Esophagus (tissue), 2 donors: ENCODE results near the gene OTX1. TPM values are rescaled to one million over a fixed set of nuclear protein-coding genes. Genes with fewer than 3 reads are reported as not detected.

Source experiments
- H3K27ac ChIP-seq, 2 donors: one replicate each; pipeline ENCODE4 v1.5.1; 2013; ENCODE audit warnings: low read depth in 2 of 2, mild to moderate bottlenecking in 2 of 2, inconsistent platforms in 1 of 2, low read length in 1 of 2, moderate library complexity in 1 of 2
- H3K27me3 ChIP-seq, 2 donors: one replicate each; pipeline ENCODE4 v1.6.1; 2013; ENCODE audit warnings: low read length in 2 of 2, control low read depth in 1 of 2, mild to moderate bottlenecking in 1 of 2; ENCODE audit not compliant: insufficient read depth in 2 of 2, control insufficient read depth in 1 of 2
- H3K36me3 ChIP-seq, 2 donors: one replicate each; pipeline ENCODE4 v1.6.1; 2013; ENCODE audit warnings: low read length in 1 of 2; ENCODE audit not compliant: control insufficient read depth in 2 of 2, insufficient read depth in 2 of 2
- H3K4me1 ChIP-seq, 2 donors: one replicate each; pipeline ENCODE4 v1.6.1; 2013; ENCODE audit warnings: low read length in 1 of 2; ENCODE audit not compliant: control insufficient read depth in 2 of 2, insufficient read depth in 2 of 2
- H3K4me3 ChIP-seq, 2 donors: one replicate each; pipeline ENCODE4 v1.5.1; 2013; ENCODE audit warnings: low read length in 2 of 2, mild to moderate bottlenecking in 2 of 2, low read depth in 1 of 2, moderate library complexity in 1 of 2
- H3K9me3 ChIP-seq, 2 donors: one replicate each; pipeline ENCODE4 v1.6.1; 2013; ENCODE audit warnings: mild to moderate bottlenecking in 2 of 2, low read depth in 1 of 2, low read length in 1 of 2, moderate library complexity in 1 of 2; ENCODE audit not compliant: control insufficient read depth in 2 of 2, insufficient read depth in 1 of 2
- WGBS, 2 donors: extraction: QIAGEN DNeasy Blood & Tissue Kit; methylation state at CpG; one replicate each; pipeline ENCODE4 v1.1.7; 2013; 5-methylcytosine and 5-hydroxymethylcytosine counted together
- polyA plus RNA-seq, 2 donors: library from polyadenylated mRNA; stranded (reverse); fragments of 200-250 nt; gene quantifications; one replicate each; pipeline ENCODE4 v1.2.3, GENCODE V29; 2013
- donor health status: healthy with polysubstance abuse.
- donor health status: Bipolar disorder and iron deficiency.

The OTX1 gene
- polyA plus RNA-seq, 2 donors: 0.61 to 1.4 TPM

- H3K36me3 ChIP-seq: no peaks in the 10 kb centered on the region
- H3K27me3 ChIP-seq: peaks cover 0 to 44% of the 10 kb centered on the region in 2 donors
- H3K4me3 ChIP-seq: peak overlapping the region in 1 of 2 donors; percentile 22
- peaks cover 0 to 20% of the 10 kb centered on the region in 2 donors for H3K9me3 ChIP-seq
- 26 to 29% methylated on average over 35 of the region's 35 CpGs for WGBS, 2 donors
- H3K4me1 ChIP-seq: peaks cover 11 to 14% of the 10 kb centered on the region in 2 donors
- H3K27ac ChIP-seq: no peak overlapping the region
Observed at GRCh38 chr2:63057249-63058143, 6.9 kb downstream of the OTX1 start.

GRCh38 chr2:63058144-63058920, 7.7 kb downstream of the OTX1 start:
- Histone ChIP-seq H3K4me1 (peaks cover 11 to 14% of the 10 kb centered on the region in 2 donors), H3K36me3 (no peaks in the 10 kb centered on the region), H3K9me3 (peaks cover 0 to 20% of the 10 kb centered on the region in 2 donors), H3K4me3 (peak overlapping the region; percentile 18 to 22), H3K27me3 (peaks cover 0 to 41% of the 10 kb centered on the region in 2 donors), H3K27ac (no peak overlapping the region)
- 10 to 12% methylated on average over 35 of the region's 35 CpGs for WGBS, 2 donors

- no peaks in the 10 kb centered on the region for H3K36me3 ChIP-seq
- H3K4me1 ChIP-seq: peaks cover 11 to 12% of the 10 kb centered on the region in 2 donors
- peaks cover 0 to 20% of the 10 kb centered on the region in 2 donors for H3K9me3 ChIP-seq
- no peak overlapping the region for H3K27ac ChIP-seq
- H3K4me3 ChIP-seq: peak overlapping the region; percentile 18 to 22
- peaks cover 0 to 36% of the 10 kb centered on the region in 2 donors for H3K27me3 ChIP-seq
- 5 to 9% methylated on average over 60 to 67 of the region's 67 CpGs for WGBS, 2 donors
Observed at GRCh38 chr2:63058921-63059792, 8.5 kb downstream of the OTX1 start.

- peak overlapping the region in 1 of 2 donors; percentile 22 for H3K4me3 ChIP-seq
- 12% methylated on average over 33 to 39 of the region's 39 CpGs for WGBS, 2 donors
Observed at GRCh38 chr2:63059793-63060471, 9.3 kb downstream of the OTX1 start.

GRCh38 chr2:63060472-63060991, 9.9 kb downstream of the OTX1 start:
- peaks cover 0 to 26% of the 10 kb centered on the region in 2 donors for H3K27me3 ChIP-seq
- peaks cover 0 to 17% of the 10 kb centered on the region in 2 donors for H3K9me3 ChIP-seq
- H3K36me3 ChIP-seq: no peaks in the 10 kb centered on the region
- peaks cover 9 to 11% of the 10 kb centered on the region in 2 donors for H3K4me1 ChIP-seq
- 36 to 44% methylated on average over 5 of the region's 5 CpGs for WGBS, 2 donors
- H3K4me3 ChIP-seq: no peak overlapping the region
- H3K27ac ChIP-seq: no peak overlapping the region

More at GRCh38 chr2:63059793-63060471, 9.3 kb downstream of the OTX1 start:
- Histone ChIP-seq H3K4me1 (peaks cover 11 to 12% of the 10 kb centered on the region in 2 donors), H3K9me3 (peaks cover 0 to 20% of the 10 kb centered on the region in 2 donors), H3K27ac (no peak overlapping the region), H3K27me3 (peaks cover 0 to 28% of the 10 kb centered on the region in 2 donors), H3K36me3 (no peaks in the 10 kb centered on the region)

GRCh38 chr2:63064197-63064596, 13.6 kb downstream of the OTX1 start:
- Histone ChIP-seq H3K4me1 (peaks cover 2 to 3% of the 10 kb centered on the region in 2 donors), H3K27me3 (peaks cover 0 to 9% of the 10 kb centered on the region in 2 donors), H3K4me3 (no peak overlapping the region), H3K27ac (no peak overlapping the region), H3K36me3 (no peaks in the 10 kb centered on the region), H3K9me3 (peaks cover 0 to 5% of the 10 kb centered on the region in 2 donors)
- WGBS, 2 donors: 51 to 54% methylated on average over 1 of the region's 1 CpG

GRCh38 chr2:63064661-63065060, 14.0 kb downstream of the OTX1 start:
- Histone ChIP-seq H3K36me3 (no peaks in the 10 kb centered on the region), H3K27ac (no peak overlapping the region), H3K9me3 (no peaks in the 10 kb centered on the region), H3K4me1 (no peaks in the 10 kb centered on the region), H3K27me3 (peaks cover 0 to 4% of the 10 kb centered on the region in 2 donors), H3K4me3 (no peak overlapping the region)
- WGBS, 2 donors: 72 to 74% methylated on average over 4 of the region's 4 CpGs

GRCh38 chr2:63066265-63066664, 15.6 kb downstream of the OTX1 start:
- Histone ChIP-seq H3K27me3 (peaks cover 0 to 2% of the 10 kb centered on the region in 2 donors), H3K36me3 (no peaks in the 10 kb centered on the region)
- 54 to 57% methylated on average over 3 of the region's 3 CpGs for WGBS, 2 donors

More at GRCh38 chr2:63066265-63066664, 15.6 kb downstream of the OTX1 start:
- Histone ChIP-seq H3K4me1 (no peaks in the 10 kb centered on the region), H3K4me3 (no peak overlapping the region), H3K9me3 (no peaks in the 10 kb centered on the region), H3K27ac (no peak overlapping the region)
